Tibial nerve (tissue), 4 donors: ENCODE data around the gene NUDT6. TPM values are rescaled to one million over a fixed set of nuclear protein-coding genes. Genes with fewer than 3 reads are reported as not detected.
A peak's percentile ranks its signal among the peaks of the same experiment; 100 is the strongest.

Experiments used
- DNase-seq, 2 donors: peaks; one replicate each; pipeline ENCODE4 v3.0.0-alpha.2; 2019; ENCODE audit warnings: low spot score in 2 of 2
- H3K27ac ChIP-seq, 4 donors: fragments of 200-600 bp; sonication (generic) in 3 of 4; one replicate each; pipeline ENCODE4 v1.5.1; 2017 to 2019; ENCODE audit warnings: mild to moderate bottlenecking in 1 of 4
- H3K27me3 ChIP-seq, 2 donors: fragments of 200-600 bp; sonication (generic) in 1 of 2; one replicate each; pipeline versions ENCODE4 v1.5.1 to v1.6.0; 2017 to 2019
- H3K36me3 ChIP-seq, 3 donors: fragments of 200-600 bp; sonication (generic); one replicate each; pipeline ENCODE4 v1.5.1; 2018 to 2019
- H3K4me1 ChIP-seq, 4 donors: fragments of 200-600 bp; sonication (generic) in 3 of 4; one replicate each; pipeline ENCODE4 v1.5.1; 2017 to 2019
- H3K4me3 ChIP-seq, 4 donors: fragments of 200-600 bp; sonication (generic) in 3 of 4; one replicate each; pipeline ENCODE4 v1.5.1; 2017 to 2019; ENCODE audit warnings: mild to moderate bottlenecking in 1 of 4, moderate library complexity in 1 of 4
- H3K9me3 ChIP-seq, 4 donors: fragments of 200-600 bp; sonication (generic) in 3 of 4; one replicate each; pipeline ENCODE4 v1.5.1; 2017 to 2019
- CTCF ChIP-seq, 5 experiments: fragments of 200-600 bp in 3 of 5; fragments of 450-650 bp in 2 of 5; sonication (generic) in 3 of 5; IDR thresholded peaks; one replicate each; pipeline ENCODE4 v1.5.1; 2016 to 2019; ENCODE audit warnings: antibody characterized with exemption in 5 of 5, mild to moderate bottlenecking in 3 of 5, moderate library complexity in 2 of 5
- EP300 ChIP-seq, 2 donors: sonication (generic); formaldehyde crosslinking; IDR thresholded peaks; one replicate each; pipeline ENCODE4 v1.6.1; 2017; ENCODE audit warnings: antibody characterized with exemption in 2 of 2, mild to moderate bottlenecking in 1 of 2
- POLR2A ChIP-seq, 2 donors: fragments of 450-650 bp; IDR thresholded peaks; one replicate each; pipeline ENCODE4 v1.6.1; 2017; ENCODE audit warnings: antibody characterized with exemption in 2 of 2, mild to moderate bottlenecking in 2 of 2, moderate library complexity in 2 of 2
- WGBS, 2 donors: methylation state at CpG; one replicate each; pipeline ENCODE4 v1.1.5; 2018; 5-methylcytosine and 5-hydroxymethylcytosine counted together
- total RNA-seq, 4 donors: library from RNA; depleted of rRNA; stranded (reverse); fragments of >200 nt; gene quantifications; one replicate each; pipeline ENCODE4 v1.1.0, GENCODE V29; 2016

The NUDT6 gene
- total RNA-seq, 4 donors from 2014 or later = 8.7 to 20.1 (median 11.0) TPM

- no peak for DNase-seq
- TF ChIP-seq POLR2A (IDR thresholded peaks at IDR 0.05) = no peak
- no peak for TF ChIP-seq EP300 (IDR thresholded peaks at IDR 0.05)
- no peak for TF ChIP-seq CTCF (IDR thresholded peaks at IDR 0.05)
- H3K4me3 ChIP-seq = no peak overlapping the region
- H3K4me1 ChIP-seq = peaks cover 0 to 27% (median 2%) of the 10 kb centered on the region in 4 donors
- H3K27me3 ChIP-seq = no peaks in the 10 kb centered on the region
- no peak overlapping the region for H3K27ac ChIP-seq
- no peaks in the 10 kb centered on the region for H3K9me3 ChIP-seq
- 75 to 82% methylated on average over 1 of the region's 1 CpG for WGBS, 2 donors
- peaks cover 0 to 21% (median 0%) of the 10 kb centered on the region in 3 donors for H3K36me3 ChIP-seq
These were observed 10.8 kb downstream of the NUDT6 start for GRCh38 chr4:122911588-122911987.

- Histone ChIP-seq H3K36me3 (peaks cover 0 to 22% (median 0%) of the 10 kb centered on the region in 3 donors), H3K4me3 (no peak overlapping the region), H3K27ac (peak overlapping the region in 1 of 4 donors; percentile 1), H3K4me1 (peaks cover 0 to 27% (median 2%) of the 10 kb centered on the region in 4 donors), H3K27me3 (no peaks in the 10 kb centered on the region), H3K9me3 (no peaks in the 10 kb centered on the region)
- DNase-seq = no peak
- TF ChIP-seq EP300 (IDR thresholded peaks at IDR 0.05) = no peak
- WGBS, 2 donors = 61 to 80% methylated on average over 2 of the region's 2 CpGs
These were observed 12.7 kb downstream of the NUDT6 start for GRCh38 chr4:122909683-122910082.

- no peaks in the 10 kb centered on the region for H3K9me3 ChIP-seq
- no peak for TF ChIP-seq EP300 (IDR thresholded peaks at IDR 0.05)
- TF ChIP-seq CTCF (IDR thresholded peaks at IDR 0.05) = no peak
- TF ChIP-seq POLR2A (IDR thresholded peaks at IDR 0.05) = no peak
- WGBS, 2 donors = 61 to 77% methylated on average over 1 of the region's 1 CpG
- H3K36me3 ChIP-seq = peaks cover 0 to 24% (median 0%) of the 10 kb centered on the region in 3 donors
- H3K27ac ChIP-seq = no peak overlapping the region
- no peak overlapping the region for H3K4me3 ChIP-seq
- H3K27me3 ChIP-seq = no peaks in the 10 kb centered on the region
- no peak for DNase-seq
- peaks cover 0 to 21% (median 2%) of the 10 kb centered on the region in 4 donors for H3K4me1 ChIP-seq
These were observed 14.2 kb downstream of the NUDT6 start for GRCh38 chr4:122908223-122908622.

- Histone ChIP-seq H3K4me3 (no peak overlapping the region), H3K9me3 (no peaks in the 10 kb centered on the region), H3K27ac (no peak overlapping the region), H3K27me3 (no peaks in the 10 kb centered on the region), H3K36me3 (peaks cover 0 to 20% (median 0%) of the 10 kb centered on the region in 3 donors), H3K4me1 (peaks cover 0 to 20% (median 2%) of the 10 kb centered on the region in 4 donors)
- DNase-seq = no peak
- no peak for TF ChIP-seq CTCF (IDR thresholded peaks at IDR 0.05)
- no peak for TF ChIP-seq POLR2A (IDR thresholded peaks at IDR 0.05)
- TF ChIP-seq EP300 (IDR thresholded peaks at IDR 0.05) = no peak
- WGBS, 2 donors = 87 to 95% methylated on average over 7 of the region's 7 CpGs
These were observed 15.5 kb downstream of the NUDT6 start for GRCh38 chr4:122906859-122907305.

- no peak overlapping the region for H3K27ac ChIP-seq
- TF ChIP-seq EP300 (IDR thresholded peaks at IDR 0.05) = no peak
- TF ChIP-seq CTCF (IDR thresholded peaks at IDR 0.05) = no peak
- TF ChIP-seq POLR2A (IDR thresholded peaks at IDR 0.05) = no peak
- H3K27me3 ChIP-seq = no peaks in the 10 kb centered on the region
- peaks cover 0 to 15% (median 0%) of the 10 kb centered on the region in 3 donors for H3K36me3 ChIP-seq
- peaks cover 0 to 26% (median 2%) of the 10 kb centered on the region in 4 donors for H3K4me1 ChIP-seq
- DNase-seq = no peak
- no peaks in the 10 kb centered on the region for H3K9me3 ChIP-seq
- H3K4me3 ChIP-seq = no peak overlapping the region
These were observed 18.6 kb downstream of the NUDT6 start for GRCh38 chr4:122903766-122904288.
